C4-2B (cell line): ENCODE measurements around the gene HYAL3.
"Not testable (repeated sequence)": the region's sequence is repeated elsewhere in the genome, so short reads cannot be mapped to it uniquely, and the experiment has no call there.

Source experiments
- H3K27ac ChIP-seq: fragments of 450-650 bp; 2 replicates; pipeline ENCODE4 v1.5.1; 2017
- CTCF ChIP-seq: fragments of 450-650 bp; conservative IDR thresholded peaks from 2 replicates; pipeline ENCODE4 v1.5.1; 2017; ENCODE audit warnings: mild to moderate bottlenecking
- ZFX ChIP-seq: fragments of 450-650 bp; IDR thresholded peaks from 2 replicates; pipeline ENCODE4 v1.6.1; 2017

HYAL3 gene

GRCh38 chr3:50318163-50318562 lies 19.0 kb upstream of the HYAL3 start:
- no peak overlapping the region for H3K27ac ChIP-seq
- TF ChIP-seq CTCF (no peak), ZFX (no peak)

- no peak for TF ChIP-seq ZFX
- TF ChIP-seq CTCF: no peak
- H3K27ac ChIP-seq: no peak overlapping the region
Observed at GRCh38 chr3:50317300-50317699, 18.1 kb upstream of the HYAL3 start.

GRCh38 chr3:50316657-50317242 lies 17.5 kb upstream of the HYAL3 start:
- no peak overlapping the region for H3K27ac ChIP-seq
- TF ChIP-seq ZFX: no peak
- TF ChIP-seq CTCF: no peak

GRCh38 chr3:50314816-50315215 lies 15.6 kb upstream of the HYAL3 start:
- no peak overlapping the region for H3K27ac ChIP-seq
- TF ChIP-seq CTCF (no peak), ZFX (no peak)

- no peak for TF ChIP-seq ZFX
- TF ChIP-seq CTCF: no peak
- peak overlapping the region; percentile 1; the same call in 1 of the 2 replicates for H3K27ac ChIP-seq
Observed at GRCh38 chr3:50314342-50314741, 15.1 kb upstream of the HYAL3 start.

GRCh38 chr3:50312041-50312440 lies 12.8 kb upstream of the HYAL3 start:
- not testable (repeated sequence) for H3K27ac ChIP-seq

- TF ChIP-seq ZFX (no peak), CTCF (no peak)
- no peak overlapping the region for H3K27ac ChIP-seq
Observed at GRCh38 chr3:50304601-50305000, 5.4 kb upstream of the HYAL3 start.

GRCh38 chr3:50303013-50303815 lies 4.0 kb upstream of the HYAL3 start, which contains the start of gene HYAL1:
Gene HYAL1, minus strand, starts transcription at chr3:50303574. Its CDS starts 618 bp downstream, at chr3:50302956.
- peak within 1 kb of the TSS; percentile 17 for H3K27ac ChIP-seq

More at GRCh38 chr3:50303013-50303815, 4.0 kb upstream of the HYAL3 start, which contains the start of gene HYAL1:
- TF ChIP-seq ZFX: no peak
- no peak for TF ChIP-seq CTCF
